Measurements from ENCODE around the gene FARS2.
A peak's percentile ranks its signal among the peaks of the same experiment; 100 is the strongest.

Gene FARS2

DNA sequence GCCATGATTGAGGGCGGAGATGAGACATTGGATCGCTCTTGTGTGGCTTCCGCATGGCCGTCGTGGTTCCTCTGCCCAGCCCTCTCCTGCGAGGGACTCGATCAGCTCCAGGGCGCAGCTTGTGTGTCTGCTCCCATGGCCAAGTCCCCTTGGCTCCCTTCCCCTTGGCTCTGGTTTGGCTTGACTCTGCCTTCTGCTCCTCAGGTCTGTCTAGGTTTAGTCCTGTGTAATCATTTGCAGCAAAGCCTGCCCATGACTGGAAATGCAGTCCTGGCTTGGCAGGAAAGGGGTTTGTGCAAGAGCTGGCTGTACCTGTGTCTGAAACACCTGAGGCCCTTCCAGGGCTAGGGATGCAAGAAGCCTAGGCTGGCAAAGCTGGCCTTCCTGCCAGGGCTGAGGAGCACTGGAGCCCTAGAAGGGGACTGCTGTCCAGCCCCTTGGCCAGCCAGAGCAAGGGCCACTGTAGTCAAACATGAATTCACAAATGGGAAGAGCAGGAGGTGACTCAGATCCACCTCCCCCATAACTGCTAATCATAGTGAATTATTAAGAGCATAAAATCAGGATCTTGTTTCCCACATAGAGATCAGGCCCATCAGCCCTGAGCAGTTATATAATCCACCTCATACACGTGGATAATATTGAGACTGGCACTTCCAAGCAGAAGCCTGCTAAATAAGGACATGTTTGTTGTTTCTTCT, 196.8 kb downstream of the FARS2 start:
- DNase-seq (ENCODE audit: low read depth) = peak; percentile 99

DNA sequence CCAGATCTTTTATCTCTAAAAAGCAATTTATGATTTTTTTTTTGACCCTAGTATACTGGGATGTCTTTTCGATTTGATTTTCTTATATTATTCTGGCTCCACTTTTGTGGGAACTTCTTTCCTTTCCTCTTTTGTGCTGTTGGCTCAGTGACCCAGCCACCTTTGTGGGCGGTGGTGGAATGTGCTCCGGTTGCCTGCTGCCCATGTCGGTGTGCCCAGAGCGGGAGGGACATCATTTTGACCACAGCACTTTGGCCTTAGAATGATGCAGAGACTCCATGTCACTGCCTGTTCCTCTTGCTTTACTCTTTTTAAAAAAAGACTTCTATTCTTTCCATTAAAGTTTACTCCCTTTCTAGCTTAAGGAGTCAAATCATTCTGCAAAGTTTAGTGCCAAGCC, 198.0 kb downstream of the FARS2 start:
- no peak overlapping the region for H3K4me3 ChIP-seq (ENCODE audit: low read depth, low read length)
- no peak for DNase-seq (ENCODE audit: low read depth)

More for the DNA sequence above, 196.8 kb downstream of the FARS2 start:
- TF ChIP-seq, protein P1, sequence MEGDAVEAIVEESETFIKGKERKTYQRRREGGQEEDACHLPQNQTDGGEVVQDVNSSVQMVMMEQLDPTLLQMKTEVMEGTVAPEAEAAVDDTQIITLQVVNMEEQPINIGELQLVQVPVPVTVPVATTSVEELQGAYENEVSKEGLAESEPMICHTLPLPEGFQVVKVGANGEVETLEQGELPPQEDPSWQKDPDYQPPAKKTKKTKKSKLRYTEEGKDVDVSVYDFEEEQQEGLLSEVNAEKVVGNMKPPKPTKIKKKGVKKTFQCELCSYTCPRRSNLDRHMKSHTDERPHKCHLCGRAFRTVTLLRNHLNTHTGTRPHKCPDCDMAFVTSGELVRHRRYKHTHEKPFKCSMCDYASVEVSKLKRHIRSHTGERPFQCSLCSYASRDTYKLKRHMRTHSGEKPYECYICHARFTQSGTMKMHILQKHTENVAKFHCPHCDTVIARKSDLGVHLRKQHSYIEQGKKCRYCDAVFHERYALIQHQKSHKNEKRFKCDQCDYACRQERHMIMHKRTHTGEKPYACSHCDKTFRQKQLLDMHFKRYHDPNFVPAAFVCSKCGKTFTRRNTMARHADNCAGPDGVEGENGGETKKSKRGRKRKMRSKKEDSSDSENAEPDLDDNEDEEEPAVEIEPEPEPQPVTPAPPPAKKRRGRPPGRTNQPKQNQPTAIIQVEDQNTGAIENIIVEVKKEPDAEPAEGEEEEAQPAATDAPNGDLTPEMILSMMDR (IDR thresholded peaks at IDR 0.05; ENCODE audit: control insufficient read depth, extremely low read depth, insufficient read depth) = no peak
- peak overlapping the region; percentile 40 for H3K4me3 ChIP-seq (ENCODE audit: low read depth, low read length)

DNA sequence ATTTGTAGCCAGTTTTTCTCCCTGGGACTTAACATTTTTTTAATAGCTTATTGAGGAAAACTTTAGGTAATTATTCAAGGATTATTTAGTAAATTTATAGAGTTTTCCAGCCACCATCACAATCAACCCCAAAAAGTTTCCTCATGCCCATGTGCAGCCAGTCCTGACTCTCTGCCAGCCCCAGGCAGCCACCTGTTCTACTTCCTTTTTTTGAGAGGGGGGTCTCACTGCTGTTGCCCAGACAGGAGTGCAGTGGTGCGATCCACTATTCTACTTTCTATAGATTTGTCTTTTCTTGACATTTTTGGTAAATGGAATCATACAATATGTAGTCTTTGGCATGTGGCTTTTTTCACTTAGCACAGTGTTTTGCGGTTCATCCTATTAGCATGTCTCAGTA, 200.1 kb downstream of the FARS2 start:
- TF ChIP-seq, protein P1 (IDR thresholded peaks at IDR 0.05; ENCODE audit: control insufficient read depth, extremely low read depth, insufficient read depth) = no peak
- H3K4me3 ChIP-seq (ENCODE audit: low read depth, low read length) = no peak overlapping the region
- no peak for DNase-seq (ENCODE audit: low read depth)

More for the DNA sequence above, 198.0 kb downstream of the FARS2 start:
- TF ChIP-seq, protein P1 (IDR thresholded peaks at IDR 0.05; ENCODE audit: control insufficient read depth, extremely low read depth, insufficient read depth) = no peak

DNA sequence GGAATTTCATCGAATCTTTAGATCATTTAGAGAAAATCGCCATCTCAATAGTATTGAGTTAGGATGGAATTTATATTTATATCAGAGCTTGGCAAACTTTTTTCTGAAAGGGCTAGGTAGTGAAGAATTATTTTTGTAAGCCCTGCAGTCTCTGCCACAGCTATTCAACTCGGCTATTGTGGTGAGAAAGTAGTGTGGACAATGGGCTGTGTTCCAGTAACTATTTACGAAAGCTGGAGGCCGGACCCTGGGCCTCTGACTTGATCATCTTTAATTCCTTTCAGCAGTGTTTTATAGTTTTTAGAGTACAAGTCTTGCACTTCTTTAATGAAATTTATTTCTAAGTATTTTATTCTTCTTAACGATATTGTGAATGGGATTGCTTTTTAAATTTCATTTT, 201.5 kb downstream of the FARS2 start:
- no peak for DNase-seq (ENCODE audit: low read depth)
- TF ChIP-seq, protein P1 (IDR thresholded peaks at IDR 0.05; ENCODE audit: control insufficient read depth, extremely low read depth, insufficient read depth) = no peak
- H3K4me3 ChIP-seq (ENCODE audit: low read depth, low read length) = no peak overlapping the region

DNA sequence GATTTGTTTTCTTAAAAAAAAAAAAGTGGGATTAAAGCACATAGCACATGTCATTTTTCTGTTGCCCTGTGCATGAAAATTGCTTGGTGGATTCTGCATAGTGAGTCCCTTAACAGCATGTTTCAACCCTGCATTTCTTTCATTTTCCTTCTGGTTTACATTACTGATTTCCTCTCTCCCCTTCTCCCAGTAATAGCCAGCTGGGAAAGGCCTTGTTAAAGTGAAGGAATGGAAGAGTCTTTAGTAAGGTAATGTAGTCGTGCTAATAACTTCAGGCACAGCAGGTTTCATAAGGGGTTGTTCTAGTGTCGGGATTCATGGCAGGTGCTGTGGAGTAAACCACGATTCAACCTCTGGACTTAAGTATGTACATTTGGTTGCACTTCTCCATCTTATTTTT, 202.4 kb downstream of the FARS2 start:
- TF ChIP-seq, protein P1 (IDR thresholded peaks at IDR 0.05; ENCODE audit: control insufficient read depth, extremely low read depth, insufficient read depth) = no peak
- DNase-seq (ENCODE audit: low read depth) = no peak
- H3K4me3 ChIP-seq (ENCODE audit: low read depth, low read length) = no peak overlapping the region

DNA sequence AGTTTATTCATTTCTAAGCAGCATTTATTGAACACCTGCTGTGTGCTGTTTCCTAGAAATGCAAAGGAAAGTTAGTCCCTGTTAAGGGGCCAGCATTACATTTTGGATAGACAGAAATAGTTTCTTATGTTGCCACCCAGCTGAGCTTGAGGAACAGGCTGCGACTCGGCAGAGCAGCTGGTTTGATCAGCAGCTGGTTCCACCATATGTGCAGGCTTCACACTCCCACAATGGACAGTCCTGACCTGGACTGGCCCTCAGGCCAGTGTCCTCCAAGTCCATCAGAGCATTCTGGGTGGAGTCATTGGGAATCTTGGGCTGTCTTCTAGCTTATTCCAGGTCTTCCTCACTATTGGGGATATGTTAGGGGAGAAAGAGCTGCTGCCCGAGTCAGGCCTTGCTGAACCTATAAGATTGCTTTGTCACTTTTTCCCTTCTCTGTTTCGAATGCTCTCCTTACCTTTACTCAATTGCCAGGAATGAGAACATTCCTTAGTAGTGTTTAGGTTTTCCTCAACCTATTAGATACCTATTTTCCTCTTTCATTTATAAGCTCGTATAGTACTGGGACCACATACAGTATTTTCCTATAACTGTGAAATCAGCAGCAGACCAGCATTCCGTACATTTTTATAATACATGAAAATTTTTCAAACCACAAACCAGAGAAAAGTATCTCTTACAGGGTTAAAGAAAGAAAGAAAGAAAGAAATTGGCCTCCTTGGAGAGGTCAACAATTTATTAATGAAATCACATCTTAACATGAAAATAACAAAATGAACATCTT, 203.0 kb downstream of the FARS2 start:
- DNase-seq (ENCODE audit: low read depth) = no peak
- TF ChIP-seq, protein P1 (IDR thresholded peaks at IDR 0.05; ENCODE audit: control insufficient read depth, extremely low read depth, insufficient read depth) = no peak
- no peak overlapping the region for H3K4me3 ChIP-seq (ENCODE audit: low read depth, low read length)
